WTC11 (cell line): Measurements from ENCODE around the gene KLHL26. TPM values are rescaled to one million over a fixed set of nuclear protein-coding genes. Genes with fewer than 3 reads are reported as not detected.

Experiments
- ATAC-seq: fragments of 200-7000 bp; cut with Tn5 transposase; 2 replicates; pipeline ENCODE4 v1.10.0; 2021; ENCODE audit warnings: mild to moderate bottlenecking, moderate library complexity
- CTCF ChIA-PET: fragments of 300-600 bp; sonication (Branson Sonifier 250); formaldehyde crosslinking; loops from one replicate; lab custom pipeline; 2021; ENCODE audit warnings: antibody characterized with exemption; lab: Charles Lee
- POLR2A ChIA-PET: fragments of 350-600 bp; sonication (Branson Sonifier 250); formaldehyde crosslinking; loops from one replicate; lab custom pipeline; 2021; ENCODE audit warnings: antibody characterized with exemption; lab: Charles Lee
- DNase-seq: peaks from one replicate; pipeline ENCODE4 v3.0.0; 2021; ENCODE audit warnings: low spot score
- H3K27ac Mint-ChIP-seq: 2 replicates; pipeline ENCODE4 v1.8.0; 2021; ENCODE audit warnings: mixed read lengths
- H3K27me3 Mint-ChIP-seq: 2 replicates; pipeline ENCODE4 v1.8.0; 2021; ENCODE audit warnings: low read depth, mild to moderate bottlenecking, moderate library complexity, mixed read lengths
- H3K36me3 Mint-ChIP-seq: 2 replicates; pipeline ENCODE4 v1.8.0; 2021; ENCODE audit warnings: mixed read lengths
- H3K4me1 Mint-ChIP-seq: 2 replicates; pipeline ENCODE4 v1.8.0; 2022; ENCODE audit warnings: mixed read lengths
- H3K4me3 Mint-ChIP-seq: 2 replicates; pipeline ENCODE4 v1.8.0; 2021; ENCODE audit warnings: mild to moderate bottlenecking, moderate library complexity, mixed read lengths
- H3K9me3 Mint-ChIP-seq: 2 replicates; pipeline ENCODE4 v1.8.0; 2021; ENCODE audit warnings: mixed read lengths
- CBFB ChIP-seq: sonication (generic); formaldehyde crosslinking; IDR thresholded peaks from 2 replicates; pipeline ENCODE4 v1.8.1; 2022; ENCODE audit warnings: mild to moderate bottlenecking, low read depth, missing genetic modification reagents
- CREM ChIP-seq: sonication (generic); formaldehyde crosslinking; IDR thresholded peaks from 2 replicates; pipeline ENCODE4 v1.8.1; 2022; ENCODE audit warnings: mild to moderate bottlenecking, missing genetic modification reagents, moderate library complexity
- ESRRA ChIP-seq: sonication (generic); formaldehyde crosslinking; IDR thresholded peaks from 2 replicates; pipeline ENCODE4 v1.8.1; 2022; ENCODE audit warnings: mild to moderate bottlenecking, missing genetic modification reagents, borderline replicate concordance
- ETV6 ChIP-seq: sonication (generic); formaldehyde crosslinking; IDR thresholded peaks from 2 replicates; pipeline ENCODE4 v1.8.1; 2022; ENCODE audit warnings: mild to moderate bottlenecking, missing genetic modification reagents
- GRHL2 ChIP-seq: fragments of 250-450 bp; sonication (Bioruptor Pico); IDR thresholded peaks from 2 replicates; pipeline ENCODE4 v1.8.0; 2022; ENCODE audit warnings: mild to moderate bottlenecking, moderate library complexity; ENCODE audit not compliant: insufficient replicate concordance, severe bottlenecking
- GTF2I ChIP-seq: fragments of 250-450 bp; sonication (Bioruptor Pico); conservative IDR thresholded peaks from 2 replicates; pipeline ENCODE4 v1.4.0; 2021; ENCODE audit warnings: mild to moderate bottlenecking
- MYBL2 ChIP-seq: sonication (generic); formaldehyde crosslinking; IDR thresholded peaks from 2 replicates; pipeline ENCODE4 v1.8.1; 2023; ENCODE audit warnings: mild to moderate bottlenecking, moderate library complexity, missing genetic modification reagents
- NR2C2 ChIP-seq: sonication (generic); formaldehyde crosslinking; IDR thresholded peaks from 2 replicates; pipeline ENCODE4 v1.8.0; 2022; ENCODE audit warnings: mild to moderate bottlenecking, missing genetic modification reagents
- NR3C1 ChIP-seq: sonication (generic); formaldehyde crosslinking; conservative IDR thresholded peaks from 2 replicates; pipeline ENCODE4 v1.8.1; 2023; ENCODE audit warnings: low read depth, mild to moderate bottlenecking, missing genetic modification reagents
- PRRX2 ChIP-seq: fragments of 250-450 bp; sonication (Bioruptor Pico); IDR thresholded peaks from 2 replicates; pipeline ENCODE4 v1.8.0; 2021; ENCODE audit warnings: mild to moderate bottlenecking
- TP53 ChIP-seq: sonication (generic); formaldehyde crosslinking; IDR thresholded peaks from 2 replicates; pipeline ENCODE4 v1.8.1; 2023; ENCODE audit warnings: mild to moderate bottlenecking, missing genetic modification reagents
- ZNF121 ChIP-seq: sonication (generic); formaldehyde crosslinking; IDR thresholded peaks from 2 replicates; pipeline ENCODE4 v1.8.0; 2023; ENCODE audit warnings: missing genetic modification reagents
- ZNF232 ChIP-seq: sonication (generic); formaldehyde crosslinking; IDR thresholded peaks from 2 replicates; pipeline ENCODE4 v1.8.0; 2022; ENCODE audit warnings: mild to moderate bottlenecking, missing genetic modification reagents
- ZNF423 ChIP-seq: fragments of 250-450 bp; sonication (Bioruptor Pico); IDR thresholded peaks from 2 replicates; pipeline ENCODE4 v2.1.2; 2022; ENCODE audit warnings: mild to moderate bottlenecking, moderate library complexity
- total RNA-seq: library from RNA; stranded (reverse); gene quantifications from 3 replicates; pipeline ENCODE4 v1.2.3, GENCODE V29; 2021
- TF ChIP-seq, protein P1 (sequence below): fragments of 250-450 bp; sonication (Bioruptor Pico); conservative IDR thresholded peaks from 2 replicates; pipeline ENCODE4 v1.9.0; 2021; ENCODE audit warnings: mild to moderate bottlenecking
- TF ChIP-seq, protein P2 (sequence below): sonication (generic); formaldehyde crosslinking; IDR thresholded peaks from 2 replicates; pipeline ENCODE4 v1.8.1; 2022; ENCODE audit warnings: mild to moderate bottlenecking, missing genetic modification reagents, moderate library complexity, borderline replicate concordance
- TF ChIP-seq, protein P3 (sequence below): fragments of 250-450 bp; sonication (Bioruptor Pico); IDR thresholded peaks from 2 replicates; pipeline ENCODE4 v1.9.0; 2021; ENCODE audit warnings: mild to moderate bottlenecking
- TF ChIP-seq, protein P4 (sequence below): sonication (generic); formaldehyde crosslinking; IDR thresholded peaks from 2 replicates; pipeline ENCODE4 v1.8.1; 2023; ENCODE audit warnings: mild to moderate bottlenecking, missing genetic modification reagents, moderate library complexity
- TF ChIP-seq, protein P5 (sequence below): fragments of 250-450 bp; sonication (Bioruptor Pico); IDR thresholded peaks from 2 replicates; pipeline ENCODE4 v1.9.0; 2021; ENCODE audit warnings: moderate library complexity, mild to moderate bottlenecking, inconsistent platforms, borderline replicate concordance
- TF ChIP-seq, protein P6 (sequence below): sonication (generic); formaldehyde crosslinking; IDR thresholded peaks from 2 replicates; pipeline ENCODE4 v1.8.1; 2023; ENCODE audit warnings: mild to moderate bottlenecking, missing genetic modification reagents, borderline replicate concordance
- TF ChIP-seq, protein P7 (sequence below): fragments of 200-600 bp; IDR thresholded peaks from 2 replicates; pipeline ENCODE4 v1.8.0; 2022; ENCODE audit warnings: antibody characterized with exemption

The KLHL26 gene
- total RNA-seq, 1 experiment from 2014 or later: 13.1 TPM

DNA sequence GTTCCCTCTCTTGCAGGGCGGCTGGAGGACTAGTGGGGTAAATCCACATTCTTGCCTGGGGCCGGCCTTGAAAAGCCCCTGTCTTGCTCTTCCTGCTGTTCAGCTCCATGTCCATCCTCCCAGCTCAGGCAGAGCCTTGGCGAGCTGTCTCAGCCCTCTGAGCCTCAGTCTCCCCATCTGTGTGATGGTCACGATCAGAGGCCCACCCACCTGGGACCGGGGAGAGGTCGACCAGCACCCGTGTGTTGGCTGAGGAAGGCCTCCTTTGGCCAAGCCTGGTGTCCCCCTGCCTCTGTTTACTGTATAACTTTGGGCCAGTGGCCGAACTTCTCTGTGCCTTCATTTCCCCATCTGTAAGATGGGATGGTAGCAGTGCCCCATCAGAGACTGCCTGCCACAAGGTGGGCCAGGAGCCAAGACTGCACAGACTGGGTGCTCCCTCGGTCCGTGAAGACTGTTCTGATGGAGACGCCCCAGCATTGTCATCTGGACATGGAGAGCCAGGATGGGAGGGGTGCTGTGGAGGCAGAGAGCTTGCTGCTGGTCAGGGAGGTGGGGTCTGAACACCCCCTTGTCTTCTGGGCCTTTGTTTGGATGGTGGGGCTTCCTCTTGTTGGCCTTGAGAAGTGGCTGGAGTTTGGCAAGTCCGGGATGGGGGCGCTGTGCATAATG, 18.5 kb downstream of the KLHL26 start:
- Mint-ChIP-seq H3K27me3 (no peaks in the 10 kb centered on the region), H3K27ac (no peak overlapping the region), H3K4me3 (no peak overlapping the region), H3K36me3 (no peaks in the 10 kb centered on the region), H3K9me3 (no peaks in the 10 kb centered on the region), H3K4me1 (peaks cover 24% of the 10 kb centered on the region)
- CTCF ChIA-PET: interaction anchor here (0.9 kb wide), 1 partner anchor 67 kb away, joined by 3 read pairs; no protein-coding TSS in a partner anchor
- POLR2A ChIA-PET: no interaction called here
- no peak for TF ChIP-seq CREM (CRISPR knock-in tag)
- TF ChIP-seq MYBL2 (CRISPR knock-in tag): no peak
- no peak for TF ChIP-seq NR3C1 (CRISPR knock-in tag)
- no peak for TF ChIP-seq PRRX2
- no peak for TF ChIP-seq NR2C2 (CRISPR knock-in tag)
- no peak for TF ChIP-seq ETV6 (CRISPR knock-in tag)
- no peak for TF ChIP-seq GTF2I
- no peak for TF ChIP-seq CBFB (CRISPR knock-in tag)
- TF ChIP-seq, protein P1, sequence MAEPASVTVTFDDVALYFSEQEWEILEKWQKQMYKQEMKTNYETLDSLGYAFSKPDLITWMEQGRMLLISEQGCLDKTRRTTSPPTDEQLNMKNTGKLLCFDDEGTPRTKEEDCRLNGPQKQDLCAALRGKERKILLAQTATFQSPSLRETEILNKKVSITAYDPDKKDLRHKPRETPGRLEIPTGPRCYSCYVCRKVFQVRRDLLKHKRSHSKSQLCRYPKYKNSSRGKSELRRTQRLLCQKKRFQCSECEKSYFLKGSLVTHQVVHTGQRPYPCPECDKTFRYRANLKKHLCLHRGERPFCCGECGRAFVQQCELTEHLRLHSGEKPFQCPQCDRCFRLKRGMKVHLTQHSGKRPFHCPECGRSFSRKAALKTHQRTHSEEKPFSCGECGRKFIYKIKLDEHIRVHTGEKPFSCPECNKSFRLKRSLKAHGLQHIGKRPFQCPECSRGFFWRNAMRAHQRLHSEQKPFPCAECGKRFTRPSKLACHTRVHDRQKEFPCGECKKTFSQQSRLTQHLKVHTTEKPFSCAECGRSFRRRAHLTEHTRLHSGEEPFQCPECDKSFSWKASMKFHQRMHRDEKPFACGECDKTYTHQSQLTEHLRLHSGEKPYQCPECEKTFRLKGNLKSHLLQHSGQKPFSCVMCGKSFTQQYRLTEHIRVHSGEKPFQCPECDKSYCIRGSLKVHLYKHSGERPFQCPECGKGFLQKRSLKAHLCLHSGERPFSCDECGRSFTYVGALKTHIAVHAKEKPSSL (CRISPR knock-in tag): no peak
- TF ChIP-seq, protein P2, sequence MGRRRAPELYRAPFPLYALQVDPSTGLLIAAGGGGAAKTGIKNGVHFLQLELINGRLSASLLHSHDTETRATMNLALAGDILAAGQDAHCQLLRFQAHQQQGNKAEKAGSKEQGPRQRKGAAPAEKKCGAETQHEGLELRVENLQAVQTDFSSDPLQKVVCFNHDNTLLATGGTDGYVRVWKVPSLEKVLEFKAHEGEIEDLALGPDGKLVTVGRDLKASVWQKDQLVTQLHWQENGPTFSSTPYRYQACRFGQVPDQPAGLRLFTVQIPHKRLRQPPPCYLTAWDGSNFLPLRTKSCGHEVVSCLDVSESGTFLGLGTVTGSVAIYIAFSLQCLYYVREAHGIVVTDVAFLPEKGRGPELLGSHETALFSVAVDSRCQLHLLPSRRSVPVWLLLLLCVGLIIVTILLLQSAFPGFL: no peak
- TF ChIP-seq, protein P3, sequence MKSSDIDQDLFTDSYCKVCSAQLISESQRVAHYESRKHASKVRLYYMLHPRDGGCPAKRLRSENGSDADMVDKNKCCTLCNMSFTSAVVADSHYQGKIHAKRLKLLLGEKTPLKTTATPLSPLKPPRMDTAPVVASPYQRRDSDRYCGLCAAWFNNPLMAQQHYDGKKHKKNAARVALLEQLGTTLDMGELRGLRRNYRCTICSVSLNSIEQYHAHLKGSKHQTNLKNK (CRISPR knock-in tag): no peak
- TF ChIP-seq, protein P4, sequence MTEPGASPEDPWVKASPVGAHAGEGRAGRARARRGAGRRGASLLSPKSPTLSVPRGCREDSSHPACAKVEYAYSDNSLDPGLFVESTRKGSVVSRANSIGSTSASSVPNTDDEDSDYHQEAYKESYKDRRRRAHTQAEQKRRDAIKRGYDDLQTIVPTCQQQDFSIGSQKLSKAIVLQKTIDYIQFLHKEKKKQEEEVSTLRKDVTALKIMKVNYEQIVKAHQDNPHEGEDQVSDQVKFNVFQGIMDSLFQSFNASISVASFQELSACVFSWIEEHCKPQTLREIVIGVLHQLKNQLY (CRISPR knock-in tag): no peak
- TF ChIP-seq, protein P5, sequence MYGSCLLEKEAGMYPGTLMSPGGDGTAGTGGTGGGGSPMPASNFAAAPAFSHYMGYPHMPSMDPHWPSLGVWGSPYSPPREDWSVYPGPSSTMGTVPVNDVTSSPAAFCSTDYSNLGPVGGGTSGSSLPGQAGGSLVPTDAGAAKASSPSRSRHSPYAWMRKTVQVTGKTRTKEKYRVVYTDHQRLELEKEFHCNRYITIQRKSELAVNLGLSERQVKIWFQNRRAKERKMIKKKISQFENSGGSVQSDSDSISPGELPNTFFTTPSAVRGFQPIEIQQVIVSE (CRISPR knock-in tag): no peak
- no peak for DNase-seq
- ATAC-seq: no peak

DNA sequence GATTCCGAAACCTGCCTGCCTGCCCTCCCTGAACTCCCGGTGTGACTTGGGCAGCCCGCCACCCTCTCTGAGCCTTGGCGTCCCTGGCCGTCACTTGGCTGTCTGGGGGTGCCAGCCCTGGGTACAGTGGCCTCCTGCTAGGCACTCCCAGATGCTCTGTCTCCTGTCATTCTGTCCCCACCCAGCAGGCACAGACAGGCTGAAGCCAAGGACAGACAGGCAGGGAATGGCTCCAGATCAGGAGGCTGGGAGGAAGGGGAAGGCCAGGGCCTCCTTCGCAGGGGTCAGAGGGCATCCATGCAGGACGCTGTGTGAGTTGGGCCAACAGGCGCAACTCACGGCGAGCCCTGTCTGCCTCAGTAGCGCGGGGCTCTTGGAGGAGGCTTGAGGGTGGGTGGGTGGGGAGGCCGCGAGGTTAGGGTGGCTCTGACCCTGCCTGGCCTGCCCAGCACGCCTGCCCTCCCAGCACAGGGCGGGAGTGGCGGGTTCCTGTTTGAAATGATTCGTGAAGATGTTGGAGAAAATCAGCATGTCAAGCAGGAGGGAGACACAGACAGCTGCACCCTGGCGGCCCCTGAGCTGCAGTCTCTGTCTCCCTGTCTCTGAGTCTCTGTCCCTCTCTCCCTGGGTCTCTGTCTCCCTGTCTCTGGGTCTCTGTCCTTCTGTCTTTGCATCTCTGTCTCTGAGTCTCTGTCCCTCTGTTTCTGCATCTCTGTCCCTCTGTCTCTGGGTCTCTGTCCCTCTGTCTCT, 19.7 kb downstream of the KLHL26 start:
- CTCF ChIA-PET: interaction anchor here (0.9 to 1.6 kb wide), 2 partner anchors 69 to 191 kb away, joined by 3 read pairs; no protein-coding TSS in a partner anchor
- DNase-seq (no peak), ATAC-seq (no peak)
- TF ChIP-seq, protein P6, sequence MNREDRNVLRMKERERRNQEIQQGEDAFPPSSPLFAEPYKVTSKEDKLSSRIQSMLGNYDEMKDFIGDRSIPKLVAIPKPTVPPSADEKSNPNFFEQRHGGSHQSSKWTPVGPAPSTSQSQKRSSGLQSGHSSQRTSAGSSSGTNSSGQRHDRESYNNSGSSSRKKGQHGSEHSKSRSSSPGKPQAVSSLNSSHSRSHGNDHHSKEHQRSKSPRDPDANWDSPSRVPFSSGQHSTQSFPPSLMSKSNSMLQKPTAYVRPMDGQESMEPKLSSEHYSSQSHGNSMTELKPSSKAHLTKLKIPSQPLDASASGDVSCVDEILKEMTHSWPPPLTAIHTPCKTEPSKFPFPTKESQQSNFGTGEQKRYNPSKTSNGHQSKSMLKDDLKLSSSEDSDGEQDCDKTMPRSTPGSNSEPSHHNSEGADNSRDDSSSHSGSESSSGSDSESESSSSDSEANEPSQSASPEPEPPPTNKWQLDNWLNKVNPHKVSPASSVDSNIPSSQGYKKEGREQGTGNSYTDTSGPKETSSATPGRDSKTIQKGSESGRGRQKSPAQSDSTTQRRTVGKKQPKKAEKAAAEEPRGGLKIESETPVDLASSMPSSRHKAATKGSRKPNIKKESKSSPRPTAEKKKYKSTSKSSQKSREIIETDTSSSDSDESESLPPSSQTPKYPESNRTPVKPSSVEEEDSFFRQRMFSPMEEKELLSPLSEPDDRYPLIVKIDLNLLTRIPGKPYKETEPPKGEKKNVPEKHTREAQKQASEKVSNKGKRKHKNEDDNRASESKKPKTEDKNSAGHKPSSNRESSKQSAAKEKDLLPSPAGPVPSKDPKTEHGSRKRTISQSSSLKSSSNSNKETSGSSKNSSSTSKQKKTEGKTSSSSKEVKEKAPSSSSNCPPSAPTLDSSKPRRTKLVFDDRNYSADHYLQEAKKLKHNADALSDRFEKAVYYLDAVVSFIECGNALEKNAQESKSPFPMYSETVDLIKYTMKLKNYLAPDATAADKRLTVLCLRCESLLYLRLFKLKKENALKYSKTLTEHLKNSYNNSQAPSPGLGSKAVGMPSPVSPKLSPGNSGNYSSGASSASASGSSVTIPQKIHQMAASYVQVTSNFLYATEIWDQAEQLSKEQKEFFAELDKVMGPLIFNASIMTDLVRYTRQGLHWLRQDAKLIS: no peak
- no peak for TF ChIP-seq ZNF232 (CRISPR knock-in tag)
- TF ChIP-seq GRHL2 (CRISPR knock-in tag): no peak
- TF ChIP-seq CBFB (CRISPR knock-in tag): no peak
- no peak for TF ChIP-seq TP53 (CRISPR knock-in tag)
- TF ChIP-seq NR2C2 (CRISPR knock-in tag): no peak
- TF ChIP-seq ZNF121 (CRISPR knock-in tag): no peak
- no peak for TF ChIP-seq ESRRA (CRISPR knock-in tag)
- TF ChIP-seq ZNF423 (CRISPR knock-in tag): no peak
- TF ChIP-seq, protein P7, sequence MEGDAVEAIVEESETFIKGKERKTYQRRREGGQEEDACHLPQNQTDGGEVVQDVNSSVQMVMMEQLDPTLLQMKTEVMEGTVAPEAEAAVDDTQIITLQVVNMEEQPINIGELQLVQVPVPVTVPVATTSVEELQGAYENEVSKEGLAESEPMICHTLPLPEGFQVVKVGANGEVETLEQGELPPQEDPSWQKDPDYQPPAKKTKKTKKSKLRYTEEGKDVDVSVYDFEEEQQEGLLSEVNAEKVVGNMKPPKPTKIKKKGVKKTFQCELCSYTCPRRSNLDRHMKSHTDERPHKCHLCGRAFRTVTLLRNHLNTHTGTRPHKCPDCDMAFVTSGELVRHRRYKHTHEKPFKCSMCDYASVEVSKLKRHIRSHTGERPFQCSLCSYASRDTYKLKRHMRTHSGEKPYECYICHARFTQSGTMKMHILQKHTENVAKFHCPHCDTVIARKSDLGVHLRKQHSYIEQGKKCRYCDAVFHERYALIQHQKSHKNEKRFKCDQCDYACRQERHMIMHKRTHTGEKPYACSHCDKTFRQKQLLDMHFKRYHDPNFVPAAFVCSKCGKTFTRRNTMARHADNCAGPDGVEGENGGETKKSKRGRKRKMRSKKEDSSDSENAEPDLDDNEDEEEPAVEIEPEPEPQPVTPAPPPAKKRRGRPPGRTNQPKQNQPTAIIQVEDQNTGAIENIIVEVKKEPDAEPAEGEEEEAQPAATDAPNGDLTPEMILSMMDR: no peak

More for the DNA sequence above, 19.7 kb downstream of the KLHL26 start:
- POLR2A ChIA-PET: no interaction called here
- Mint-ChIP-seq H3K27me3 (no peaks in the 10 kb centered on the region), H3K9me3 (no peaks in the 10 kb centered on the region), H3K27ac (no peak overlapping the region), H3K4me1 (peaks cover 15% of the 10 kb centered on the region), H3K4me3 (no peak overlapping the region), H3K36me3 (no peaks in the 10 kb centered on the region)
